CD4-positive, alpha-beta T cell treated with Interleukin-6 at 100 ng/mL for 8 hours (primary cell): ENCODE measurements around the gene NBPF19.
A peak's percentile ranks its signal among the peaks of the same experiment; 100 is the strongest.
"Not testable (repeated sequence)": the region's sequence is repeated elsewhere in the genome, so short reads cannot be mapped to it uniquely, and the experiment has no call there.

Source experiments
- DNase-seq: peaks from one replicate; pipeline ENCODE4 v3.0.0-alpha.2; 2020; ENCODE audit warnings: mixed read lengths, low spot score

Gene NBPF19, protein sequence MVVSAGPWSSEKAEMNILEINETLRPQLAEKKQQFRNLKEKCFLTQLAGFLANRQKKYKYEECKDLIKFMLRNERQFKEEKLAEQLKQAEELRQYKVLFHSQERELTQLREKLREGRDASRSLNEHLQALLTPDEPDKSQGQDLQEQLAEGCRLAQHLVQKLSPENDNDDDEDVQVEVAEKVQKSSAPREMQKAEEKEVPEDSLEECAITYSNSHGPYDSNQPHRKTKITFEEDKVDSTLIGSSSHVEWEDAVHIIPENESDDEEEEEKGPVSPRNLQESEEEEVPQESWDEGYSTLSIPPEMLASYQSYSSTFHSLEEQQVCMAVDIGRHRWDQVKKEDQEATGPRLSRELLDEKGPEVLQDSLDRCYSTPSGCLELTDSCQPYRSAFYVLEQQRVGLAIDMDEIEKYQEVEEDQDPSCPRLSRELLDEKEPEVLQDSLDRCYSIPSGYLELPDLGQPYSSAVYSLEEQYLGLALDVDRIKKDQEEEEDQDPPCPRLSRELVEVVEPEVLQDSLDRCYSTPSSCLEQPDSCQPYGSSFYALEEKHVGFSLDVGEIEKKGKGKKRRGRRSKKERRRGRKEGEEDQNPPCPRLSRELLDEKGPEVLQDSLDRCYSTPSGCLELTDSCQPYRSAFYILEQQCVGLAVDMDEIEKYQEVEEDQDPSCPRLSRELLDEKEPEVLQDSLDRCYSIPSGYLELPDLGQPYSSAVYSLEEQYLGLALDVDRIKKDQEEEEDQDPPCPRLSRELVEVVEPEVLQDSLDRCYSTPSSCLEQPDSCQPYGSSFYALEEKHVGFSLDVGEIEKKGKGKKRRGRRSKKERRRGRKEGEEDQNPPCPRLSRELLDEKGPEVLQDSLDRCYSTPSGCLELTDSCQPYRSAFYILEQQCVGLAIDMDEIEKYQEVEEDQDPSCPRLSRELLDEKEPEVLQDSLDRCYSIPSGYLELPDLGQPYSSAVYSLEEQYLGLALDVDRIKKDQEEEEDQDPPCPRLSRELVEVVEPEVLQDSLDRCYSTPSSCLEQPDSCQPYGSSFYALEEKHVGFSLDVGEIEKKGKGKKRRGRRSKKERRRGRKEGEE (N-terminal part only)

DNA sequence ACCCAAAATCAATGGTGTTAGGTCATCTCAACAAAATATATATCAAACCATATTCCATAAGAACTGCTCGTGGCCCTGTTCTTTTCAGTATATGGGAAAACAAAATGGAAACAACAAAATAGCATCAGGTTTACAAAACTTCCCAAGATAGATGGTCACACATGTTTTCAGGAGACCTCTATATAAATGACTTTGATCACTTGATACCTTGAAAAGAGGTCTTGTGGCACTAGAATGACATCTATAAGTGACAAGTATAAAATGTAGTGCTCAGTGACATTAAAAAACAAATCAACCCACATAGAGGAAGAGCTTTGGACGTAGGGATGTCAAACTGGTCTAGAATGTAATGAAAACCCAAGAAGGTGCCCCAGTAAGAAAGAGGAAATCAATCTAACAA lies at the start of gene NBPF19:
Gene NBPF19, plus strand, starts transcription at position 301 of the 400 bp plus-strand sequence. CDS start 888 bp downstream, outside the sequence.
- DNase-seq = not testable (repeated sequence)

DNA sequence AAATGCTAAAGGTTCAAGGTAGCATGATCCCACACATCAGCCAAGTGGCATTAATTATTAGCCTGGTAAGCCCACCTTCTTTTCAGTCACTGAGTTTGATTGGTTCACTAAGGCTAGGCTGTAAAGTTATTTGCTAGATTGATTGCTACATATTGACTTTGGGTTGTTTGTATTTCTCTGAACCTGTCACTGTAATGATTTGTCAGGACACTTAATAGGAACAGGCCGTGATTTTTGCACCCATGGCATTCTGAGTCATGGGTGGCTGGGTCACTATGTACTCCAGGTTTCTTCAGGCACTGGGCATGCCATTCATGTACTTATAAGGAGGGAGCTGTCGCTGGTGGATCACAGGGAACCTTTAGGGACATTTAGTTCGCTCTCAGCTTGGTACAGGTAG lies 46.5 kb upstream of the NBPF19 start:
- DNase-seq = not testable (repeated sequence)

- DNase-seq = not testable (repeated sequence)
These were observed 29.4 kb upstream of the NBPF19 start for GRCh38 chr1:149445451-149445850.

DNA sequence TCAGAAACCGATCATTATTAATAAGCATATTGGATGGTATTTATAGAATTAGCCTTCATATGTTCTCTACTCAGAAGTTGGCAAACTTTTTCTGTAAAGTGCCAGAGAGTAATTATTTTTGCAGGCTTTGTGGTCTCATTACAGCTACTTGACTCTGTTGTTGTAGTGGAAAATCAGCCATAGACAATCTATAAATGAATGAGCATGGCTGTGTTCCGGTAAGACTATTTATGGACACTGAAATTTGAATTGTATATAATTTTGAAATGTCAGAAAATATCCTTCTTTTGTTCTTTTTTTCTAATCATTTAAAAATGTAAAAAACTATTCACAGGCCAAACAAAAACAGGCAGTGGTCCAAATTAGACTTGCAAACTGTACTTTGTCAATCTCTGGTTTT lies 22.6 kb upstream of the NBPF19 start:
- not testable (repeated sequence) for DNase-seq

DNA sequence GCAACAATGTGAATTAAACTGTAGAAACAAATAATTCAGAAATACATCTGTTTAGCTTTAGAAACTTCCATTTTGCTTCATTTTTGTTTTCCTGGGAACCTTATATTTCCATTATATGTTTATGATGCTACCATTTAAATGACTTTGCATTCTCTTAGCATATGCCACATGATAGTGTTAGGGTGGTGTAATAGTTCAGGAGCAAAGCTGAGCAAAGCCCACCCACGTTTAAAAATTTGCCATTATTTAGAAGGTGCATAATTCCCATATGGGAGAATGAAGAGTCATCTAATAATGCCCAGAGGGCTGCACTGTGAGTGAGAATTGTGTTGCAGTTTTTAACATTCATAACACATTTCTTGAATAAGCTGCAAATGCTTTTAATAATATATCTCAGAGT lies 22.2 kb upstream of the NBPF19 start:
- not testable (repeated sequence) for DNase-seq

GRCh38 chr1:149558350-149558825 lies 83.5 kb downstream of the NBPF19 start:
- DNase-seq = peak; percentile 52

GRCh38 chr1:149561806-149562205 lies 87.0 kb downstream of the NBPF19 start:
- DNase-seq = not testable (repeated sequence)

GRCh38 chr1:149565485-149565884 lies 90.6 kb downstream of the NBPF19 start:
- DNase-seq = not testable (repeated sequence)

DNA sequence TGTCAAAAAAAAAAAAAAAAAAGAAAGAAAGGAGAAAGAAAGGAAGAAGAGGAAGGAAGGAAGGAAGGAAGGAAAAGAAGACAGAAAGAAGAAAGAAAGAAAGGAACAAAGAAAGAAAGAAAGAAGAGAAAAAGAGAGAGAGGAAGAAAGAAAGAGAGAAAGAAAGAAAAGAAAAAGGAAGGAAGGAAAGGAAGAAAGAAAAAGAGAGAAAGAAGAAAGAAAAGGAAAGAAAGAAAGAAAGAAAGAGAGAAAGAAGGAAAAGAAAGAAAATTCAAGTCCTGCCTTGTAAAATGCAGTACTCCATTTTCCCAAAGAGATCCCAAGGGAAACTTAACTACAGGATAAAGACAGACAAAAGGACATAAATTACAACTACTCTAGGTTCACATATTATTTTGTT lies 97.9 kb downstream of the NBPF19 start:
- DNase-seq = not testable (repeated sequence)

- DNase-seq = peak; percentile 64
These were observed 110.7 kb downstream of the NBPF19 start for GRCh38 chr1:149585592-149585991.
